ENCODE results near the gene CPNE6.

- TF ChIP-seq EP300 (IDR thresholded peaks at IDR 0.05) (no peak), CTCF (IDR thresholded peaks at IDR 0.05) (no peak), HOXA7 (CRISPR knock-in tag; IDR thresholded peaks at IDR 0.05) (no peak), EHMT2 (IDR thresholded peaks at IDR 0.05; ENCODE audit: low read depth) (no peak), ELK1 (IDR thresholded peaks at IDR 0.05; ENCODE audit: low read depth, low read length) (no peak), CEBPB (IDR thresholded peaks at IDR 0.05) (no peak), KDM5A (IDR thresholded peaks at IDR 0.05) (no peak), MYC (IDR thresholded peaks at IDR 0.05; ENCODE audit: borderline replicate concordance, low read length) (no peak), MAX (IDR thresholded peaks at IDR 0.05) (no peak), RFX5 (IDR thresholded peaks at IDR 0.05) (no peak), POLR2A (IDR thresholded peaks at IDR 0.05; ENCODE audit: low read length) (no peak), FOSL2 (IDR thresholded peaks at IDR 0.05) (no peak), FOSL2 (CRISPR knock-in tag; IDR thresholded peaks at IDR 0.05) (no peak)
Measured at GRCh38 chr14:24092505-24093206, 21.3 kb downstream of the CPNE6 start.

Data from A549 (cell line).